ENCODE measurements around the gene EPC1.

DNA sequence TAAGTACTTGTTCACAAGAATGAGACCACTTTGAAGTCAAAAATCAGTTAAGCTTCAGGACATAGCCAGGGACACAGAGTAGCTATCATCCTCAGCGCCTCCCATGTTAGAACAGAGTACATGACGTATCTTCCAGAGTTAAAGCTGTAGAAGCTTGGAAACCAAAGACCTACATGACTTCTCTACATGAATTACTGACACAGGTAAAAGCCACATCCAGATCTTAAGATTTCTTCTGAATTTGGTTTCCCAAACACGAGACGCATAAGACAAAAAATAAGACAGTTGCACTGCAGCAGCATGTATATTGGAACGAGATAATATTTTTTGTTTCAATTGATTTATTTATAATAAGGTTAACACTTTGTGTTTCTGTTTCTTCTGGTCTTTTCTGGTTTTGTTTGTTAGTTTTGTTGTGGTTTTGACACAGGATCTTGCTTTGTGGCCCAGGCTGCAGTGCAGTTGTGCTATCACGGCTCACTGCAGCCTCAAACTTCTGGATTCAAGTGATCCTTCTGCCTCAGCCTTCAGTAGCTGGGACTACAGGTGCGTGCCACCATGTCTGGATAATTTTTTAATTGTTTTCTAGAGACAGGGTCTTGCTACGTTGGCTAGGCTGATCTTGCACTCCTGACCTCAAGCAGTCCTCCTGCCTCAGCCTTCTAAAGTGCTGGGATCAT lies 10.2 kb upstream of the EPC1 start:
- TF ChIP-seq POLR2AphosphoS5 (IDR thresholded peaks at IDR 0.05), result no peak
- TF ChIP-seq, protein P1, sequence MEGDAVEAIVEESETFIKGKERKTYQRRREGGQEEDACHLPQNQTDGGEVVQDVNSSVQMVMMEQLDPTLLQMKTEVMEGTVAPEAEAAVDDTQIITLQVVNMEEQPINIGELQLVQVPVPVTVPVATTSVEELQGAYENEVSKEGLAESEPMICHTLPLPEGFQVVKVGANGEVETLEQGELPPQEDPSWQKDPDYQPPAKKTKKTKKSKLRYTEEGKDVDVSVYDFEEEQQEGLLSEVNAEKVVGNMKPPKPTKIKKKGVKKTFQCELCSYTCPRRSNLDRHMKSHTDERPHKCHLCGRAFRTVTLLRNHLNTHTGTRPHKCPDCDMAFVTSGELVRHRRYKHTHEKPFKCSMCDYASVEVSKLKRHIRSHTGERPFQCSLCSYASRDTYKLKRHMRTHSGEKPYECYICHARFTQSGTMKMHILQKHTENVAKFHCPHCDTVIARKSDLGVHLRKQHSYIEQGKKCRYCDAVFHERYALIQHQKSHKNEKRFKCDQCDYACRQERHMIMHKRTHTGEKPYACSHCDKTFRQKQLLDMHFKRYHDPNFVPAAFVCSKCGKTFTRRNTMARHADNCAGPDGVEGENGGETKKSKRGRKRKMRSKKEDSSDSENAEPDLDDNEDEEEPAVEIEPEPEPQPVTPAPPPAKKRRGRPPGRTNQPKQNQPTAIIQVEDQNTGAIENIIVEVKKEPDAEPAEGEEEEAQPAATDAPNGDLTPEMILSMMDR (IDR thresholded peaks at IDR 0.05), result no peak
- TF ChIP-seq EP300 (IDR thresholded peaks at IDR 0.05), result no peak

Data from sigmoid colon (tissue), 4 donors.